Osteocyte (in vitro differentiated cells): Measurements from ENCODE around the gene SLC29A1. TPM values are rescaled to one million over a fixed set of nuclear protein-coding genes. Genes with fewer than 3 reads are reported as not detected.

ENCODE experiments used
- DNase-seq: peaks from one replicate; pipeline ENCODE4 v3.0.0; 2021; ENCODE audit warnings: mixed read lengths; ENCODE audit not compliant: unreplicated experiment; ENCODE audit errors: extremely low spot score
- H3K27ac Mint-ChIP-seq: one replicate; pipeline ENCODE4 v1.8.0; 2021; ENCODE audit warnings: mild to moderate bottlenecking, mixed read lengths; ENCODE audit not compliant: unreplicated experiment
- H3K27me3 Mint-ChIP-seq: one replicate; pipeline ENCODE4 v1.8.0; 2021; ENCODE audit warnings: mixed read lengths; ENCODE audit not compliant: unreplicated experiment
- H3K36me3 Mint-ChIP-seq: one replicate; pipeline ENCODE4 v1.8.0; 2021; ENCODE audit warnings: mixed read lengths; ENCODE audit not compliant: unreplicated experiment
- H3K4me1 Mint-ChIP-seq: one replicate; pipeline ENCODE4 v1.8.0; 2021; ENCODE audit warnings: mixed read lengths; ENCODE audit not compliant: unreplicated experiment
- H3K4me3 Mint-ChIP-seq: one replicate; pipeline ENCODE4 v1.8.0; 2021; ENCODE audit warnings: mild to moderate bottlenecking, moderate library complexity, mixed read lengths; ENCODE audit not compliant: unreplicated experiment
- H3K9me3 Mint-ChIP-seq: one replicate; pipeline ENCODE4 v1.8.0; 2021; ENCODE audit warnings: mixed read lengths; ENCODE audit not compliant: unreplicated experiment
- total RNA-seq: library from RNA; stranded (reverse); gene quantifications from 2 replicates; pipeline ENCODE4 v1.2.1, GENCODE V29; 2021
- TF ChIP-seq, protein P1 (sequence below): fragments of 200-600 bp; sonication (generic); IDR thresholded peaks from 2 replicates; pipeline ENCODE4 v1.5.0; 2021; ENCODE audit warnings: antibody characterized with exemption, mild to moderate bottlenecking, moderate library complexity

The SLC29A1 gene
- total RNA-seq, 1 donor from 2014 or later = 135 TPM

DNA sequence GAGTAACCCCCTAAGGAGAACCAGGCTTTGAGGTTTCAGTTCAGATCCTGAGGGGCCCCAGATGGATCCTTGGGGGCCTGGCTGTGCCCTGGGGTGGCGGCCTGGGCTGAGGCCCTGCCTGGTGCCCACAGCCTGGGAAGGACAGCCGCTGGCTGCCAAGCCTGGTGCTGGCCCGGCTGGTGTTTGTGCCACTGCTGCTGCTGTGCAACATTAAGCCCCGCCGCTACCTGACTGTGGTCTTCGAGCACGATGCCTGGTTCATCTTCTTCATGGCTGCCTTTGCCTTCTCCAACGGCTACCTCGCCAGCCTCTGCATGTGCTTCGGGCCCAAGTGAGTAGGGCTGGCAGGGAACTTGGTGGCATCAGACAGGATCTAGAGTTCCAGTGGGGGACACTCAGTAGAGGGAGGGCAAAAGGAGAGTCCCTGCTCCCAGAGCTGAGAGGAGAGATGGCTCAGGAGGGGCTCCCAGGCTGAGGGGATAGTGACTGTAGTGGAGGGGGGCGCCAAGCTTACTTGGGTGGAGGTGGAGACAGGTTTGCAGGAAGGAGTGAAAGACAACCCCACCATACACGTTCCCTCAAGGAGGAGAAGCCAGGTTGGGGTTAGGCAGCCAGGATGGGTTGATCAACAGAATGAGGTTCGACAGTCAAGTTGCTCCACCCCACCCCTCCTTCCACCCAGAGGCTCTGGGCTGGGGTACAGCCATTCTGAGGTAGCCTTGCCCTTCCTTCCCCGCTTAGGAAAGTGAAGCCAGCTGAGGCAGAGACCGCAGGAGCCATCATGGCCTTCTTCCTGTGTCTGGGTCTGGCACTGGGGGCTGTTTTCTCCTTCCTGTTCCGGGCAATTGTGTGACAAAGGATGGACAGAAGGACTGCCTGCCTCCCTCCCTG, 9.5 kb downstream of the SLC29A1 start:
- peaks cover 68% of the 10 kb centered on the region for H3K4me1 Mint-ChIP-seq
- peaks cover 40% of the 10 kb centered on the region for H3K36me3 Mint-ChIP-seq
- no peaks in the 10 kb centered on the region for H3K9me3 Mint-ChIP-seq
- peak overlapping the region; percentile 83 for H3K27ac Mint-ChIP-seq
- no peaks in the 10 kb centered on the region for H3K27me3 Mint-ChIP-seq
- no peak for DNase-seq
- TF ChIP-seq, protein P1, sequence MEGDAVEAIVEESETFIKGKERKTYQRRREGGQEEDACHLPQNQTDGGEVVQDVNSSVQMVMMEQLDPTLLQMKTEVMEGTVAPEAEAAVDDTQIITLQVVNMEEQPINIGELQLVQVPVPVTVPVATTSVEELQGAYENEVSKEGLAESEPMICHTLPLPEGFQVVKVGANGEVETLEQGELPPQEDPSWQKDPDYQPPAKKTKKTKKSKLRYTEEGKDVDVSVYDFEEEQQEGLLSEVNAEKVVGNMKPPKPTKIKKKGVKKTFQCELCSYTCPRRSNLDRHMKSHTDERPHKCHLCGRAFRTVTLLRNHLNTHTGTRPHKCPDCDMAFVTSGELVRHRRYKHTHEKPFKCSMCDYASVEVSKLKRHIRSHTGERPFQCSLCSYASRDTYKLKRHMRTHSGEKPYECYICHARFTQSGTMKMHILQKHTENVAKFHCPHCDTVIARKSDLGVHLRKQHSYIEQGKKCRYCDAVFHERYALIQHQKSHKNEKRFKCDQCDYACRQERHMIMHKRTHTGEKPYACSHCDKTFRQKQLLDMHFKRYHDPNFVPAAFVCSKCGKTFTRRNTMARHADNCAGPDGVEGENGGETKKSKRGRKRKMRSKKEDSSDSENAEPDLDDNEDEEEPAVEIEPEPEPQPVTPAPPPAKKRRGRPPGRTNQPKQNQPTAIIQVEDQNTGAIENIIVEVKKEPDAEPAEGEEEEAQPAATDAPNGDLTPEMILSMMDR = no peak
- H3K4me3 Mint-ChIP-seq = no peak overlapping the region

DNA sequence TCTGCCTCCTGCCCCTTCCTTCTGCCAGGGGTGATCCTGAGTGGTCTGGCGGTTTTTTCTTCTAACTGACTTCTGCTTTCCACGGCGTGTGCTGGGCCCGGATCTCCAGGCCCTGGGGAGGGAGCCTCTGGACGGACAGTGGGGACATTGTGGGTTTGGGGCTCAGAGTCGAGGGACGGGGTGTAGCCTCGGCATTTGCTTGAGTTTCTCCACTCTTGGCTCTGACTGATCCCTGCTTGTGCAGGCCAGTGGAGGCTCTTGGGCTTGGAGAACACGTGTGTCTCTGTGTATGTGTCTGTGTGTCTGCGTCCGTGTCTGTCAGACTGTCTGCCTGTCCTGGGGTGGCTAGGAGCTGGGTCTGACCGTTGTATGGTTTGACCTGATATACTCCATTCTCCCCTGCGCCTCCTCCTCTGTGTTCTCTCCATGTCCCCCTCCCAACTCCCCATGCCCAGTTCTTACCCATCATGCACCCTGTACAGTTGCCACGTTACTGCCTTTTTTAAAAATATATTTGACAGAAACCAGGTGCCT, 10.2 kb downstream of the SLC29A1 start:
- H3K27ac Mint-ChIP-seq = peak overlapping the region; percentile 83
- no peak for DNase-seq
- H3K27me3 Mint-ChIP-seq = no peaks in the 10 kb centered on the region
- peaks cover 40% of the 10 kb centered on the region for H3K36me3 Mint-ChIP-seq
- TF ChIP-seq, protein P1 = no peak
- no peak overlapping the region for H3K4me3 Mint-ChIP-seq
- no peaks in the 10 kb centered on the region for H3K9me3 Mint-ChIP-seq
- peaks cover 67% of the 10 kb centered on the region for H3K4me1 Mint-ChIP-seq

DNA sequence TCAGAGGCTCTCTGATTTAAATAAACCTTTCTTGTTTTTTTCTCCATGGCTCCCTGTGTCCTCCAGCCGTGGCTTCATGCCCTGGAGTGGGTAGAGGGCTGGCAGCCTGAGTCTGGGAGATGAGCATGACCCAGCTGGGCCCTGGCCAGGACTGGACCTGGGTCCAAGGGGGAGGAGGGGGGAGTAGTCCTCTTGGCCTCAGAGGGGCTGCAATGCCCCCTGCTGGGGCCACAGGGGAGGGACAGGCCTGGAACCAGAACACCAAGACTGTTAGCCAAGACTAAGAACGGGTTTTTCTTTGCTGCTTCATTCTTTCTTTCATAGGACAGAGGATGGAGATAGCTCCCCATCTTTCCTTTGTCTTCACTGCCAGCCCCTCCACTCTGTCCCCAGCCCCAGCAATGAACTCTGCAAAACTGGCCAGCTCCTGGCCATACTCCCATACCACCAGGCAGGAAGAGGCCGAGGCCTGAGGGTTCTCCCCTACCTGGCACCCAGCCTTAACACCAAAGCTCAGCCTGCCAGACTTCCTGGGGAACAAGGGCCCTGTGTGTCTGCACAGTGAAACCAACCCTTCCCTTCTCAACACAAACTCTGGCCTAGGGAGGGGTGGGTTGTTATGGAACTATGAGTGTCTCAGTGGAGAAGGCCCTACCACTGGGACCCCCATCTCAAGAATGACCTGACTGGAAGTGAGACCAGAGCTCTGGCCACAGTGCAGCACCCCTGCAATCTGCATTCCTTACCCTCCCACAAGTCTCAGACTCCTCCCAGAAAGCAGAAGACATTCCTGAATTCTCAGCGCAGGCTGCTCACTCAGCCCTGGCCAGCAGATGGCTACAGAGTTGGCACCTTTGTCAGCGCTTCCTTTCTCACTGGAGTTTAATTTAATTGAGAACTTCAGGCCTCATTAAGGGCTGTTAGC, 11.0 kb downstream of the SLC29A1 start:
- peaks cover 60% of the 10 kb centered on the region for H3K4me1 Mint-ChIP-seq
- TF ChIP-seq, protein P1 = peak; percentile 70
- peak overlapping the region; percentile 83 for H3K27ac Mint-ChIP-seq
- H3K27me3 Mint-ChIP-seq = no peaks in the 10 kb centered on the region
- H3K9me3 Mint-ChIP-seq = no peaks in the 10 kb centered on the region
- DNase-seq = no peak
- peaks cover 34% of the 10 kb centered on the region for H3K36me3 Mint-ChIP-seq
- no peak overlapping the region for H3K4me3 Mint-ChIP-seq

DNA sequence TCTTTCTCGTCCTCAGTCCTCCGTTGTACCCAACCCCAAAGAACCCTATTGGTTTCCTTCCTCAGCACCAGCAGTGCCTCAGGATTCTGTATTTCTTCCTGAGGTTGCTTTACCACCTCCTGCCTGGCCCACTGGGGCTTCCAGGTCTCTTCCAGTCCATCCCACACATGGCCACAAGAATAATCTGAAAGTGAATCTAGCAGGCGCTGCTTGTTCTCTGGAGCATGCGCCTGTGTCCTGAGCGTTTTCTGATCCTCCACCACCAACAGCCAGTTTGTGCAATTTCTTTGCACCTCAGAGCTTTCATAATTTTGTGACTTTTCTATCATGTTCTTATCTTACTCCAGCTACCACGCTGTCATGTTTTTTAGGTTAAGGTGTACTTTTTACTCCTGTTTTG, 11.9 kb downstream of the SLC29A1 start:
- TF ChIP-seq, protein P1 = no peak
- H3K9me3 Mint-ChIP-seq = no peaks in the 10 kb centered on the region
- peak overlapping the region; percentile 83 for H3K27ac Mint-ChIP-seq
- no peaks in the 10 kb centered on the region for H3K27me3 Mint-ChIP-seq
- H3K4me3 Mint-ChIP-seq = no peak overlapping the region
- H3K36me3 Mint-ChIP-seq = peaks cover 33% of the 10 kb centered on the region
- DNase-seq = no peak
- H3K4me1 Mint-ChIP-seq = peaks cover 58% of the 10 kb centered on the region
